SK-N-SH treated with all-trans-retinoic acid at 6 μM for 48 hours (cell line): ENCODE results near the gene PHYKPL.

Experiments
- ATAC-seq: fragments of 200-7000 bp; cut with Tn5 transposase; 3 replicates; pipeline ENCODE4 v1.9.1; 2020; ENCODE audit warnings: mild to moderate bottlenecking, moderate library complexity
- BACH2 ChIP-seq: fragments of 250-450 bp; sonication (Bioruptor Pico); IDR thresholded peaks from 2 replicates; pipeline ENCODE4 v1.9.0; 2021; ENCODE audit warnings: mild to moderate bottlenecking, borderline replicate concordance
- CSDC2 ChIP-seq: fragments of 250-450 bp; sonication (Bioruptor Pico); IDR thresholded peaks from 2 replicates; pipeline ENCODE4 v1.5.0; 2020; ENCODE audit warnings: mild to moderate bottlenecking, moderate library complexity
- ESRRG ChIP-seq: fragments of 250-450 bp; sonication (Bioruptor Pico); IDR thresholded peaks from 2 replicates; pipeline ENCODE4 v1.6.1; 2021; ENCODE audit warnings: mild to moderate bottlenecking
- GLIS3 ChIP-seq: fragments of 250-450 bp; sonication (Bioruptor Pico); IDR thresholded peaks from 2 replicates; pipeline ENCODE4 v1.5.0; 2020; ENCODE audit warnings: mild to moderate bottlenecking, moderate library complexity
- ISL1 ChIP-seq: fragments of 250-450 bp; sonication (Bioruptor Pico); IDR thresholded peaks from 2 replicates; pipeline ENCODE4 v2.1.2; 2022; ENCODE audit warnings: mild to moderate bottlenecking, moderate library complexity
- OSR1 ChIP-seq: fragments of 250-450 bp; sonication (Bioruptor Pico); IDR thresholded peaks from 2 replicates; pipeline ENCODE4 v1.8.0; 2022; ENCODE audit warnings: moderate library complexity, mild to moderate bottlenecking, inconsistent platforms
- PPARA ChIP-seq: fragments of 250-450 bp; sonication (Bioruptor Pico); IDR thresholded peaks from 2 replicates; pipeline ENCODE4 v1.5.0; 2020; ENCODE audit warnings: mild to moderate bottlenecking, borderline replicate concordance
- RARB ChIP-seq: fragments of 250-450 bp; sonication (Bioruptor Pico); IDR thresholded peaks from 2 replicates; pipeline ENCODE4 v1.8.0; 2021; ENCODE audit warnings: mild to moderate bottlenecking, moderate library complexity
- SNAI2 ChIP-seq: fragments of 250-450 bp; sonication (Bioruptor Pico); IDR thresholded peaks from 2 replicates; pipeline ENCODE4 v1.5.0; 2020; ENCODE audit warnings: mild to moderate bottlenecking, moderate library complexity
- TOX ChIP-seq: fragments of 250-450 bp; sonication (Bioruptor Pico); IDR thresholded peaks from 2 replicates; pipeline ENCODE4 v1.8.0; 2021; ENCODE audit warnings: mild to moderate bottlenecking, moderate library complexity, borderline replicate concordance
- ZC3H10 ChIP-seq: fragments of 250-450 bp; sonication (Bioruptor Pico); IDR thresholded peaks from 2 replicates; pipeline ENCODE4 v1.5.1; 2021; ENCODE audit warnings: mild to moderate bottlenecking, moderate library complexity
- ZFP3 ChIP-seq: fragments of 250-450 bp; sonication (Bioruptor Pico); IDR thresholded peaks from 2 replicates; pipeline ENCODE4 v1.5.0; 2020; ENCODE audit warnings: mild to moderate bottlenecking, moderate library complexity
- ZFP30 ChIP-seq: fragments of 450-650 bp; formaldehyde crosslinking; IDR thresholded peaks from 2 replicates; pipeline ENCODE4 v1.5.0; 2022; ENCODE audit warnings: mild to moderate bottlenecking, moderate library complexity
- ZNF565 ChIP-seq: fragments of 450-650 bp; formaldehyde crosslinking; conservative IDR thresholded peaks from 2 replicates; pipeline ENCODE4 v1.5.0; 2020; ENCODE audit warnings: low read depth, mild to moderate bottlenecking, moderate library complexity
- ZNF70 ChIP-seq: fragments of 450-650 bp; formaldehyde crosslinking; IDR thresholded peaks from 2 replicates; pipeline ENCODE4 v1.5.0; 2020; ENCODE audit warnings: mild to moderate bottlenecking, moderate library complexity
- TF ChIP-seq, protein P1 (sequence below): fragments of 250-450 bp; sonication (Bioruptor Pico); IDR thresholded peaks from 2 replicates; pipeline ENCODE4 v1.5.0; 2020; ENCODE audit warnings: mild to moderate bottlenecking, moderate library complexity
- TF ChIP-seq, protein P2 (sequence below): fragments of 250-450 bp; sonication (Bioruptor Pico); IDR thresholded peaks from 2 replicates; pipeline ENCODE4 v1.8.0; 2020; ENCODE audit warnings: mild to moderate bottlenecking, moderate library complexity, borderline replicate concordance
- TF ChIP-seq, protein P3 (sequence below): fragments of 250-450 bp; sonication (Bioruptor Pico); IDR thresholded peaks from 2 replicates; pipeline ENCODE4 v1.8.0; 2021; ENCODE audit warnings: low read depth, mild to moderate bottlenecking, moderate library complexity, borderline replicate concordance
- TF ChIP-seq, protein P4 (sequence below): fragments of 250-450 bp; sonication (Bioruptor Pico); IDR thresholded peaks from 2 replicates; pipeline ENCODE4 v1.5.1; 2021; ENCODE audit warnings: mild to moderate bottlenecking, moderate library complexity

PHYKPL gene

DNA sequence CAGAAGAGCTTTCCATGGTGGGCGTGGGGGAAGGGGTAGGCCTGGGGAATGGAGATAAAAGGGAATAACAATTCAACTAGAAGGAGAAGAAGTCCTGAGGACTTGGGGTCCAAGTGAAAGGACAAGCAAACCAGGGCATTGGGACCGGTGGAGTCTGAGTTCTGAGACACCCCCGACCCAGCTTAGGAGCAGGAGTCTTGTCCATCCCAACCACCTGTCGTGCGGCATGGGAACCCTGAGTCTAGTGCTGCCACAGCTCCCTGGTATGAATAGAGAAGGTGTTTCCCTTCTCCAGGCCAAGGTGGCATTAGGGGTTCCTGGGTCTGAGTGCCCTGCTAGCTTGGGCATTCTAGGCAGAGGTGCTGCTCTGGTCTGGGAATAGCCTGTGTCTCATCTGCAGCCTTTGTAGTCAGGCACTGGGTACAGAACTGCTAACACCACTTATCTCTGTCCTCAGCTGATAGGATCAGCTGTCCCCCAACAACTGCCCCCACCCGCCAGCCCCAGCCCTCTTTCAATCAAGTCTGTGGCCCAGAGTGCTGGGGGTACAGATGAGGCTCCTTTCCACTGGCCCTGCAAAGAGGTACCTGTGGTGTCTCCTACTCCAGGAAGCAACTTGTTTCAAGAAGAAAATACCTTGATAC lies 18.3 kb downstream of the PHYKPL start:
- no peak for TF ChIP-seq SNAI2 (CRISPR knock-in tag)
- TF ChIP-seq TOX: no peak
- no peak for TF ChIP-seq ZC3H10 (CRISPR knock-in tag)
- TF ChIP-seq ZNF565 (CRISPR knock-in tag): no peak
- TF ChIP-seq, protein P1, sequence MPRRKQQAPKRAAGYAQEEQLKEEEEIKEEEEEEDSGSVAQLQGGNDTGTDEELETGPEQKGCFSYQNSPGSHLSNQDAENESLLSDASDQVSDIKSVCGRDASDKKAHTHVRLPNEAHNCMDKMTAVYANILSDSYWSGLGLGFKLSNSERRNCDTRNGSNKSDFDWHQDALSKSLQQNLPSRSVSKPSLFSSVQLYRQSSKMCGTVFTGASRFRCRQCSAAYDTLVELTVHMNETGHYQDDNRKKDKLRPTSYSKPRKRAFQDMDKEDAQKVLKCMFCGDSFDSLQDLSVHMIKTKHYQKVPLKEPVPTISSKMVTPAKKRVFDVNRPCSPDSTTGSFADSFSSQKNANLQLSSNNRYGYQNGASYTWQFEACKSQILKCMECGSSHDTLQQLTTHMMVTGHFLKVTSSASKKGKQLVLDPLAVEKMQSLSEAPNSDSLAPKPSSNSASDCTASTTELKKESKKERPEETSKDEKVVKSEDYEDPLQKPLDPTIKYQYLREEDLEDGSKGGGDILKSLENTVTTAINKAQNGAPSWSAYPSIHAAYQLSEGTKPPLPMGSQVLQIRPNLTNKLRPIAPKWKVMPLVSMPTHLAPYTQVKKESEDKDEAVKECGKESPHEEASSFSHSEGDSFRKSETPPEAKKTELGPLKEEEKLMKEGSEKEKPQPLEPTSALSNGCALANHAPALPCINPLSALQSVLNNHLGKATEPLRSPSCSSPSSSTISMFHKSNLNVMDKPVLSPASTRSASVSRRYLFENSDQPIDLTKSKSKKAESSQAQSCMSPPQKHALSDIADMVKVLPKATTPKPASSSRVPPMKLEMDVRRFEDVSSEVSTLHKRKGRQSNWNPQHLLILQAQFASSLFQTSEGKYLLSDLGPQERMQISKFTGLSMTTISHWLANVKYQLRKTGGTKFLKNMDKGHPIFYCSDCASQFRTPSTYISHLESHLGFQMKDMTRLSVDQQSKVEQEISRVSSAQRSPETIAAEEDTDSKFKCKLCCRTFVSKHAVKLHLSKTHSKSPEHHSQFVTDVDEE (CRISPR knock-in tag): no peak
- no peak for TF ChIP-seq ZNF70 (CRISPR knock-in tag)
- ATAC-seq: peak; percentile 2; the same call in 1 of the 3 replicates

DNA sequence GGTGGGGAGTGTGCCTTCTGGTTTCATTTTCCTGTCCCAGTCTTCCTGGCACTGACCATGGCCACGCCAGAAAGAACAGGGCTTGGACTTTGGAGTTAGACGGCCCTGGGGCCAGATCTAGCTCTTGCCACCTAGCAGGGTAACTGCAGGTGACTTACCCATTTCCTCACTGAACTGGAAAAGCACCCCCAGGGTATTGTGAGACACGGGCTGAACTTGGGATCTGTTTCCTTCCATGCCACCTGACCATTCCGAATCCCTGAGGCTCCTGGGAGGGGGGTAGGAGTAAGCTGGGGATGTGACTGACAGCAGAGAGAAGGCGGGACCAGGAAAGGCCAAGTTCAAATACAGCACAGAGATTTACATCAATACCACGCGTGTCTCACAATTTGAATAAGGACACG lies 18.9 kb downstream of the PHYKPL start:
- ATAC-seq: no peak
- TF ChIP-seq ZFP3 (CRISPR knock-in tag): no peak

DNA sequence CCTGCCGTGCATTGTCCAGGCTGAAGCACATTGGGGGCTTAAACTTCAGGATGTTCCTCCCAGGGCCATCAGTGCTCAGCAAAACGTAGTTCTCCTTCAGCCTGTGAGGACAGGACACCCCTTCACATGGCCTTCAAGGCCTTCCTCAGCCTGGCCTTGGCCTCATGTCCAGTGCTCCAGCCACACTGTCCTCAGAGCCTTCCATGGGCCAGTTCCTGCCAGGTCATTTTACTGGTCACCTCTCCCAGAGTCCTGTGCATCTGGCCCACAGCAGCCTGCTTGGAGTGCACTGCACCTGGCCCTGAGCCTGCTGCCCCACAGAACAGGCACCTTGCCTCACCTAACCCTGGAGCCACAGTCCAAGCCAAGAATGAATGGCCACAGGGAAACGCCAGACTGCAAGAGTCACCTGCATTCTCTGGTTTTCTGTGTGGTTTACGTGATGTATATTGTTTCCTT lies 19.6 kb downstream of the PHYKPL start:
- peak; percentile 6 for ATAC-seq
- TF ChIP-seq ESRRG (no peak), SNAI2 (CRISPR knock-in tag) (no peak), RARB (CRISPR knock-in tag) (no peak), ZNF565 (CRISPR knock-in tag) (no peak), CSDC2 (CRISPR knock-in tag) (no peak), GLIS3 (CRISPR knock-in tag) (no peak), BACH2 (CRISPR knock-in tag) (no peak), ISL1 (no peak), OSR1 (CRISPR knock-in tag) (no peak), ZNF70 (CRISPR knock-in tag) (no peak), PPARA (CRISPR knock-in tag) (no peak), TOX (no peak), ZFP30 (no peak)
- TF ChIP-seq, protein P2, sequence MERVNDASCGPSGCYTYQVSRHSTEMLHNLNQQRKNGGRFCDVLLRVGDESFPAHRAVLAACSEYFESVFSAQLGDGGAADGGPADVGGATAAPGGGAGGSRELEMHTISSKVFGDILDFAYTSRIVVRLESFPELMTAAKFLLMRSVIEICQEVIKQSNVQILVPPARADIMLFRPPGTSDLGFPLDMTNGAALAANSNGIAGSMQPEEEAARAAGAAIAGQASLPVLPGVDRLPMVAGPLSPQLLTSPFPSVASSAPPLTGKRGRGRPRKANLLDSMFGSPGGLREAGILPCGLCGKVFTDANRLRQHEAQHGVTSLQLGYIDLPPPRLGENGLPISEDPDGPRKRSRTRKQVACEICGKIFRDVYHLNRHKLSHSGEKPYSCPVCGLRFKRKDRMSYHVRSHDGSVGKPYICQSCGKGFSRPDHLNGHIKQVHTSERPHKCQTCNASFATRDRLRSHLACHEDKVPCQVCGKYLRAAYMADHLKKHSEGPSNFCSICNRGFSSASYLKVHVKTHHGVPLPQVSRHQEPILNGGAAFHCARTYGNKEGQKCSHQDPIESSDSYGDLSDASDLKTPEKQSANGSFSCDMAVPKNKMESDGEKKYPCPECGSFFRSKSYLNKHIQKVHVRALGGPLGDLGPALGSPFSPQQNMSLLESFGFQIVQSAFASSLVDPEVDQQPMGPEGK (CRISPR knock-in tag): no peak
- TF ChIP-seq, protein P3, sequence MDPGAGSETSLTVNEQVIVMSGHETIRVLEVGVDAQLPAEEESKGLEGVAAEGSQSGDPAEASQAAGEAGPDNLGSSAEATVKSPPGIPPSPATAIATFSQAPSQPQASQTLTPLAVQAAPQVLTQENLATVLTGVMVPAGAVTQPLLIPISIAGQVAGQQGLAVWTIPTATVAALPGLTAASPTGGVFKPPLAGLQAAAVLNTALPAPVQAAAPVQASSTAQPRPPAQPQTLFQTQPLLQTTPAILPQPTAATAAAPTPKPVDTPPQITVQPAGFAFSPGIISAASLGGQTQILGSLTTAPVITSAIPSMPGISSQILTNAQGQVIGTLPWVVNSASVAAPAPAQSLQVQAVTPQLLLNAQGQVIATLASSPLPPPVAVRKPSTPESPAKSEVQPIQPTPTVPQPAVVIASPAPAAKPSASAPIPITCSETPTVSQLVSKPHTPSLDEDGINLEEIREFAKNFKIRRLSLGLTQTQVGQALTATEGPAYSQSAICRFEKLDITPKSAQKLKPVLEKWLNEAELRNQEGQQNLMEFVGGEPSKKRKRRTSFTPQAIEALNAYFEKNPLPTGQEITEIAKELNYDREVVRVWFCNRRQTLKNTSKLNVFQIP (CRISPR knock-in tag): no peak
- TF ChIP-seq, protein P1 (CRISPR knock-in tag): no peak
- TF ChIP-seq, protein P4, sequence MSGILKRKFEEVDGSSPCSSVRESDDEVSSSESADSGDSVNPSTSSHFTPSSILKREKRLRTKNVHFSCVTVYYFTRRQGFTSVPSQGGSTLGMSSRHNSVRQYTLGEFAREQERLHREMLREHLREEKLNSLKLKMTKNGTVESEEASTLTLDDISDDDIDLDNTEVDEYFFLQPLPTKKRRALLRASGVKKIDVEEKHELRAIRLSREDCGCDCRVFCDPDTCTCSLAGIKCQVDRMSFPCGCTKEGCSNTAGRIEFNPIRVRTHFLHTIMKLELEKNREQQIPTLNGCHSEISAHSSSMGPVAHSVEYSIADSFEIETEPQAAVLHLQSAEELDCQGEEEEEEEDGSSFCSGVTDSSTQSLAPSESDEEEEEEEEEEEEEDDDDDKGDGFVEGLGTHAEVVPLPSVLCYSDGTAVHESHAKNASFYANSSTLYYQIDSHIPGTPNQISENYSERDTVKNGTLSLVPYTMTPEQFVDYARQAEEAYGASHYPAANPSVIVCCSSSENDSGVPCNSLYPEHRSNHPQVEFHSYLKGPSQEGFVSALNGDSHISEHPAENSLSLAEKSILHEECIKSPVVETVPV (CRISPR knock-in tag): no peak
